HG02642 (cell line): ENCODE results near the gene S1PR3.
"Not testable (repeated sequence)": the region's sequence is repeated elsewhere in the genome, so short reads cannot be mapped to it uniquely, and the experiment has no call there.

Experiments used
- ATAC-seq: cut with Tn5 transposase; IDR thresholded peaks from one replicate; pipeline ENCODE4 v1.9.1; 2021; ENCODE audit warnings: mild to moderate bottlenecking; ENCODE audit not compliant: unreplicated experiment, poor library complexity

Gene S1PR3

DNA sequence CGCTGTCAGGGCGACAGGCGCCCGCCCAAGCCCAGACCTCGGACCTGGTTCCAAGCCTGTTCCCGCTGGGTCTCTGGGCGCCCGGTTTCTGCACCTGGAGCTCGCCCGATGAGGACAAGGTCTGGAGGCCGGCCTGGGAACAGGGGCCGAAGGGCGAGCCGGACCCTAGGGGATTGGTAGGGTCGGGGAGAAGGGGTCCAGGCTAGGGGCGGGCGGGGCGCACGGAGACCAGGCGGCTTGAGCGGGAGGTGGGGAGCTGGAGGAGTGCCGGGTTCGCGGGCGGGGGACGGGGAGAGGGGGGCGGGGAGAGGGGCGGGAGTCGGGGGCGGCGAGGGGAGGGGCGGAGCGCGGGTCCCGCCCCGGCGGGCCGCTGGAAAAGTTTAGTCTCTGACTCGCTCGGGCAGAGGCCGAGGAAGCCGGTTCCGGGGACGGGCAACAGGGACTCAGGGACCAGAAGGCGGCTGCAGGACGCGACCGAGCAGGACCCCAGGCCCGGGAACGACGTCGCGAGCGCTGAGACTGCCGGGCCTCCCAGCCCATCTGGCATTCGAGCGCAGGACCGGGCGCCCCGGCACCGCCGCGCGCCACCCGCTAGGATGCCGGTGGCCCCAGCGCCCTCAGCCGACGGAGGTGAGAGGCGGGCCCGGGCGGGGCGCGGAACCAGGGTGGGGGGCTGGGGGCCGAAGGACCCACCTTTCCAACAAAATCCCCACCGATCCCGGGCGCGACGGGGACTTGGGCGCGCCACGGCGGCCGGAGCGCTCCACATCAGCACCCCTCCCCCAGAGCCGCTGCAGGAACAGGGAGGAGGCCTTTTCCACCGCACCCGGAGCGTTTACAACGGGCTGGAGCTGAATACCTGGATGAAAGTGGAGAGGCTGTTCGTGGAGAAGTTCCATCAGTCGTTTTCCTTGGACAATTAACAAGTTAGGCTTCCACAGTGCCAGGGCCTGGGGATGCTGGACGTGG, at the start of gene S1PR3:
Gene S1PR3 (plus strand): TSS at position 403 of the 969 bp plus-strand sequence. CDS start 9,733 bp downstream, outside the sequence.
- no peak for ATAC-seq

DNA sequence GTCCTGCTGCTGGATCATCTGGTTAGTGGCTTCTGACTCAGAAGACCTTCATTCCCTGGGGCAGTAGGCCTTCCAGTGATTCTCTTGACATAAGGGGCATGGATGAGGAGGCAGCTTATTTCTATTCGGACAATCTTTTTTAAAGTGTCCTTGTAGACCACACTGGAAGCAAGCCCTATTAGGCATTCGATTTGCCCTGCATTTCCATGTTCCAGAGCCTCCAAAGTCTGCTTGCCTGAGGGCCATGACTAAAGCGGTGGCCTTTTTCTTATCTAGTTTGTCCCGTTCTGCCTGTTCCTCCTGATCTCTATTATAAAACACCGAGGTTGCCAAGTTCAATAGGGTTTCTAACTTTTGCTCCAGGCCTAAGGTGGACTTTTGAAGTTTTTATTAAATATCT, 49.7 kb upstream of the S1PR3 start:
- ATAC-seq, result not testable (repeated sequence)

DNA sequence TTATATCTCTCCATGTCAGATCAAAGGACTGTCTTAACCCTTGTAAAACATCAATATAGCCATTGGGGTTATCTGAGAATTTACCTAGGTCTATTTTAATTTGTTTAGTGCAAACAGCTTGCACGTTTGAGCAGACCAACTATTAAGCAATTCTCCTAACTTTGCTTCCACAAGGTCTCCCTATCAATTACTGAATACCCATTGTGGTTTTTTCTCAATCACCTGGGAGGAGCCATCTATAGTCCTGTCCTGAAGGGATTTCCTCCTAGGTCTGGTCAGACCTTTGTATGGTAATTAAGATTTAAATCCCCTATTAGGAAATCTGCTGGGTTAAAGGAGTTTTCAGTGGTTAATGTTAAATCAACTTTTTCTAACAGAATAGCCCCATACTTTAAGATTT, 48.9 kb upstream of the S1PR3 start:
- ATAC-seq, result no peak

DNA sequence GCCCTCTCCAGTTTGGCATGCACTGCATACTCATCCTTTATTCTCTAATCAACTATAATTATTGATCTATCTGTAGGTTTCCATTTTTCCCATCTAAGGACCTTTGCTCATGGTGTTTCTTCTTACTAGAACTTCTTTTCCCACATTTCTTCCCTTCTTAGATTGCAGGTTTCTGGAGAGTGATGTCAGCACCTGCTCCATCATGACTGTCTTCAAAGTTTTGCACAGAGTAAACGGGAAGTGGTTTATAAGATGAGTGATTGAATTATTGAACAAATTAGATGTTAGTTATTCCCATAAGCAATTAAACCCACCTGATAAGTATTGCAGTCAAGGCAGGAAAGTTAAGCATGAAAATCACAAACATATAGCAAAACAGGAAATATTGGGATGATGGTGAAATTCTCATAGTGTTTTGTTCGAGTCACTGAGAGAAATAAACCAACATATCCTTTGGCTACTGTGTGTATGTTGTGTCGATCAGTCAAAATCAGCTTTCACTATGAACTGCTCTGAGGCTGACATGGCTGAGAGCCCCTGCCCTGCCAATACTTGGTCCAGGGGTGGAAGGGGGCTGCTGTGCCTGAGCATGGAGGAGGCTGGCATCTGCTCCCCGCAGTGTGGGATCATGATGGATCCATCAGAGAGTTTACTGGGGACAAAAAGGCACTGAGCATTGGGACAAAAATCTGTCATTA, 45.5 kb upstream of the S1PR3 start:
- ATAC-seq, result no peak

DNA sequence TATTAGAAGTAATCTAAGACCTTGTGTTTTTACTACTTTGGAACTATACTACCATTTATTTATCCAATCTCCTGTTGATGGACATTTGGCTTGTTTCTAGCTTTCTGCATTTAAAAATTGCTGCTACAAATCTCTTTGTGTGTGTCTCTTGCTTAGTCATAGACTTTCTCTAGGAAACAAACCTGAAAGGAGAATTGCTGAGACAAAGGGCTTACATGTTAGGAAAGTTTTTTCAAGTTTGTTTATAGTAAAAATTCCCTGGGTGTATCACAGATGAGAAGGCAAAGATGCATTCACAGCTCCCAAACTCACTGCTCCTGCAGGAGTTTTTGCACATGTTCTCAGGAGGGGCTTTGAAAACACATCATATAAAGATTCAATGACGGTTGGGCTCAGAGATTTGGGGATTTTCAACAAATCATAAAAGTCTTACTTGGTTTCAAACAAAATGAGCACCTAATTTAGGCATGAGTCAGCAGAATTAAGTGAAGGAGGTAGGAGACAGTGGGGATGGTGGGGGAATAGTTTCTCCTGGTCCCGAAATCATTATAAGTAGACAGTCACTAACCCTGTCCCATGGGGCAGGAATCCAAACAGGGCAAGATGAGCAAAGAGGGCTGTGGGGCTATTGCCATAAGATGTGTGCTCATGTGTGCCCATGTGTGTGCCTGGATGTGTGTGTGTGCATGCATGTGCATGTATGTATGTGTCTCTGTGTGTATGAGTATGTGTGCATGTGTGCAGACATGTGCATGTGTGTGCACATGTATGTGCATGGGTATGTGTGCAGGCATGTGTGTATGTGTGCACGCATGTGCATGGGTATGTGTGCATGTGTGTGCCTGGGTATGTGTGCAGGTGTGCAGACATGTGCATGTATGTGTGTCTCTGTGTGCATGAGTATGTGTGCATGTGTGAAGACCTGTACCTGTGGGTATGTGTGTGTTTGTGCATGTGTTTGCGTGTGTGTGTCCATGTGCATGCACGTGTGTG, 43.4 kb upstream of the S1PR3 start:
- no peak for ATAC-seq

DNA sequence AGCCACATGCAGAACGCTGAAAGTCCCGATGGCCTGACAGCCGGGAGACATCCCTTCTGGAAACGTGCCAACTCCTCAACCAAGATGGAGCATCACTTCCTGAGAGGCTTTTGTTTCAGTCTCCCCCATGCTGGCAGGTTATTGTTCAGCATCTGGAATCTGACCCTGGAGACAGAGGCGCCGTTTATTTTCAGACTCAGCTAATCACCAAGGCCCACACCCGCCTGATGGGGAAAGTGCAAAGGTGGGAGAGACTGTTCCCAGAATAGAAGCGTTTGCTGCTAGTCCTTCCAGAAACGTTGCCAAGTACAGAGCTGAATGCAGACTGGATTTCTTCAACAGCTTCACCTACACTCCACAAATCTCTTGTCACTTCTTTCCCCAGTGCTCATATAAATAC, 41.8 kb upstream of the S1PR3 start:
- no peak for ATAC-seq

DNA sequence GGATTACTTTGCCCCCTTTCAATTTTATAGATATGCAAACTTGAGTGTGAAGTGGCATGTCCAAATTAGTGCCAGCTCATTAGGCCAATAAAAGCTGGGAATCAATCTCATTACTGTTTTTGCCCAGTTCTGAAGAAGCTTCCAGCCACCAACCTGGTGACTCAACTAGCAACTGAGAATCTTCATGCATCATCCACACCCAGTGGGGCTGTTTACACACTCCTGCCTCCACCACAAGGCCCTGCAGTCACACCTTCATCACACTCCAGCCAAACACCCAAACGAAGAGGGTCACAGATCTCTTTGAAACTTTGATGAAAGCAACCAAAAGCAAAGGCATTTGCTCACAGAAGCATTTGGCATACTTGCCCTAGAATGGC, 41.3 kb upstream of the S1PR3 start:
- no peak for ATAC-seq

DNA sequence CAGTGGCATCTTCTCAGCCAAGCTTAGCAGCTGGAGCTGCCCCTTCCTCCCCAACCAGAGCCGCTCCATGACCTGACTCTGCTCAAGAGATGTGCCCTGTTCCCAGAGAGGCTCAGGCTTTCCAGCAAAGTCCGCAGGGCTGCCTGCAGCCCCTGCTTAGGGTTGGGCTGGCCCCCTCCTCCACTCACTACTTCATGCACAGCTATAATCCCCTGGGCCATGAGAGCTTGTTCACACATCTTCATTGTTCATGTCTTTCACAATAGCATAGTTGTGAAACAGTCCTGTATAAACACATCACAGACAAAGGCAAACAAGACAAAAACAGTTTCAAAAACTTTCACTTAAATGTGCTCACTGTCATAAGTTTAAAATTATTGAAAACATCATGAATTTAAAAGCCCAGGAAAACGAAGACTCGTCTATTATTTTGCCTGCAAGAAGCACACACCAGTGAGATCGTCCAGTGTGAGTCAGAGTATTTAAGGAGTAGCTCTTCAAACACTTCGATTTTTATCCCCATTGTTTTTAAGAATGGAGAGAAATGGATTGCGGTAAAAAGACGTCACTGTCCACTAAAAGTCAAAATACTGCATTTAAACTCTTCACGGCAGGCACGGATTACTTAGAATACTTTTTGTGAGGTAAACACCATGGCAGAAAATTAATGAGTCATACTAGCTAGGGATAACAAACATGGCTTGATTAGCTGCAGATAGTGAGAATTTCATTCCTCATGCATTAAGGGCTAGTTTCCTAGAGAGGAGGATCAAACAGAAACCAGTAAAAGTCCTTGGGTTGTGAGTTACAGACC, 40.7 kb upstream of the S1PR3 start:
- ATAC-seq, result no peak

DNA sequence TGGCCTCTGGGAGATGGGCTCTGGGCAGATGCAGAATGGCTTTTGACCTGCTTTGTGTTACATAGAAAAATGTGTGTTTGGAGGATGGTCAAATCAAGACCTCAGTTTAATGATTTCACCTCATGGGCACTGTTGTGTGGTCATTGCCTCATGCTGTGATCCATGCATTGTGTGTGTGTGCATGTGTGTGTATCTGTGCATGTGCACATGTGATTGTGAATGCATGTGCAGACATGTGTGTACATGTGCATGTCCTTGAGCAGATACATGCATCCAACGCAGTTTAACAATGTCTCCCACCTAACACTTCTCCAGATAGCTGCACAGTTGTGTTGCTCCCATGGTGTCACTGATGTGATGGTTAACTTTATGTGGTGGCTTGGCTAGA, 40.1 kb upstream of the S1PR3 start:
- no peak for ATAC-seq

DNA sequence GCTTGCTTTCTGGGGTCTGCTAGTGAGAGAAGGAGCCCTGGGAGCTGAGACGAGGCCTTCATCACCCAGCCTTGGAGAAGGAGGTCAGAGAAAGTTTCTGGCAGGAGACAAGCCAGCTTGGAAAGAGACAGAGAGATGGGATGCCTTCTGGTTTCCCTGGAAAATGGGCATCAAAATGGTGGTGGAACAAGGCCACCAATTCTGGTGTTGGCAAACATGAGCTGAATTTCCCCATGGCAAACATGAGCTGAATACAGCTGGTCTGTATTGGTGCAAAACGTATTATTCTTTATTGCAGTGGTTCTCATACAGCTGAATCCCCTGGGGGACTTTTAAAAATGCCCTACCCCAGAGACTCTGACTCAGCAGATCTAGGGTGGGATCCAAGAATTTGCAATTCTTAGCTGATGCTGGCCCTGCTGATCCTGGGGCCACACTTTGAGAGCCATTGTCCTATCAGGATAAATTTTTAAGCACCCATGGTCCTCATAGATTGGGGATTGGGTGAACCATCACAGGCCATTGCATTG, 39.1 kb upstream of the S1PR3 start:
- no peak for ATAC-seq

DNA sequence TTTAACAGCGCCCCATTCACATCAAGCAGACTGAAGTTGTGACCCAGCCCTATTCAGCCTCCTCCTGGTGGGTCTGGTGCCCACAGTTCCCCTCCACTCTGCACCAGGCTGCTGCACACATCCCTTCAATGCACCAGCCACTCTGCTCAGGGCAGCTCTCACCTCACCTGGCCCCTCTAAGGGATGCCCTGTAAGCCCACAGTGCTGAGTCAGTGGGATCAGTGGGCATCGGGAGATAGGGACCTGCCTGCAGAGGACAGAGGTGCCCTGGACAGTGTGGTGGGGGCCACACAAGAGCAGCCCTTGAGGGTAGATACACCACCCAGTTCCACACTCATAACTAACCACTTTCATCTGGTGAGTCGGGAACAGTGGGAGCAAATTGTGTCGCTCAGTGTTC, 38.3 kb upstream of the S1PR3 start:
- ATAC-seq, result no peak

DNA sequence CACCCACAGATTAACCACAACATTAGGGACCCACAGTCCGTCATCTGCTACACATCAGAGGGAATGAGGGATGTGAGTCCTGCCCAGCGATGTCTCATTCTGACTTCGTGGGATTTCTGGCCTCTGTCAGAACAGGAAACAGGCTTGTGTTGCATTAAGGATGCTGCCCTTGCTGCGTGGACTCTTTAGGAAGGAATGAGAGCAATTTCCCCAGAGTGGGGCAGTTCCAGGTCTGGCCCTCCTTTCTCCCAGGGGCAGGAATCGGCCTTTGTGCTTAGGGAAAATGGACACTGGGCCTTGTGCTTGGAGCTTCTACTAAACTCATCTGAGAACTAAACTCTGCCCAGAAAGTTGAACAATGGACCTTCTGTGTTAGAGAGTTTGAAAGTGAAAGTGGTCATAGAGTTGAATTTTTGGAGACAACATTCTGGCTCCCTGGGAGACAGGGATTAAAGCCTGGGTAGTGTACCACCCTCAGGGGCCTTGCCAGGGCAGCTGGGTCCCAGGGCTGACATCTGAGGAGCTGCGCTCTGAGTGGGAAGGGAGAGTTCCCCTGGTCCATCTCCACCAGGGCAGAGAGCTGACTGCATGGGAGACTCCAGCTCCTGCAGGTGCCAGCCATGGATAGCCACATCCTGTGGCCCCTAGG, 37.8 kb upstream of the S1PR3 start:
- ATAC-seq, result no peak

DNA sequence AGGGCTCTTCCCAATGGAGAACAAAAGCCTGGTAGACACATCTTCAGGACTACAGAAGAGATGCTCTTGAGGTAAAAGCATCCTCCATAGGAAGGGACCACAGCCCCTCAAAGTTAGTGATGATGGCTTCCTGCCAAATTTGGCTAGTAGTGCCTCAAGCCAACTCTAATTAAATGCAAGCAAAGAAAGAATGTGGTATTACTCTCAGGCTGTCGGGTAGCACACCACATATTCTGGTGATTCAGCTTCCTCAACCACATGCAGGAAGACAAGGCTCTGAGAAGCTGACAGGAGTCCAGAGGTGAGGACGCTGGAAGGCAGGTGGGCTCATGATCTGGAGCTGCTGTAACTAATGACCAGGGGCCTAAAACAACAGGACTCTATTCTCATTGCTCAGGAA, 37.2 kb upstream of the S1PR3 start:
- ATAC-seq, result no peak

DNA sequence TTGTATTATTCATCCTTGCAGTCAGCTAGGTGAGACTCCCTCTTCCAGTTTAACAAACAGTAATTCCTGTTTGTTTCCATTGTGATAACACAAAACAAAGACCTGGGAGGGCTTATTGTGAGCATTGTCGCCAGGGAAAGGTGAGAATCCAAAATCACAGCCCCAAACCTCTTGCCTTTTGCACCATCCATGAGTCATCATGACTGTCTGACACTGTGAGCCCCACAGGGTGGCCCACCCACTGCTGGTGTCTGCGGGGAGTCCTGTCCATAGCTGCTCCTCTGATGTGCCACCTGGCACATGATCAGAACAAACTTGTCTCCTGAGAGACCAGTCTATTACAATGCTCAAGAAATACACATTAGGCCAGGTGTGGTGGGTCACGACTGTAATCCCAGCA, 33.7 kb upstream of the S1PR3 start:
- ATAC-seq, result no peak

DNA sequence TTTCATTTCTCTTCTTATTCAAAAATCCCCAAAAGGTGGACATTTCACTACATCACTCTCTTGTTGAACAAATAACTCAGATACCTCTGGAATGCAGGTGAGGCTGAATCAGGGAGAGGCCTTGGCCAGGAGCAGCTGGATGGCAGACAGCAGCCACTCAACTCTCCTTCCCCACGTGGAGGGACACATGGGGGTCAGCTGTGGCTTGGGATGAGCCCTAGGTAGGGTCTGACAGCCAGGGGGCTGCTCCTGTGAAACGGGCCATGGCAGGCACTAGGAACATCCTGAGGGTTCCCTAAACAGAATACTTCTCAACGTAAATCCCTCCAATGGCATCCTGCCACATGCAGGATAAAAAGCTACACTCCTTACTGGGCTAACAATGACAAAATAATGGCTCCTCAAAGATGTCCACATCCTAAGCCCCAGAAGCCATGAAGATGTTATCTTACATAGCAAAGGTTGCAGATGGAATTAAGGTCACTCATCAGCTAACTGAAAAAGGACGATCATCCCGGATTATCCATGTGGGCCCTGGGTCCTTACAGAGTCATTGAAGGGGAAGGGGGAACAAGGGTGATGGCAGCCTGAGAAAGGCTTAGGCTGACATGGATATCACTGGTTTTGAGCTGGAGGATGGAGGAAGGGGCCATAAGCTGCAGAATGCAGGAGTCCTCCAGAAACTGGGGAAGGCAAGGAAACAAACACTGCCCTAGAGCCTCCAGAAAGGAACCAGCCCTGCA, 31.4 kb upstream of the S1PR3 start:
- ATAC-seq, result no peak

DNA sequence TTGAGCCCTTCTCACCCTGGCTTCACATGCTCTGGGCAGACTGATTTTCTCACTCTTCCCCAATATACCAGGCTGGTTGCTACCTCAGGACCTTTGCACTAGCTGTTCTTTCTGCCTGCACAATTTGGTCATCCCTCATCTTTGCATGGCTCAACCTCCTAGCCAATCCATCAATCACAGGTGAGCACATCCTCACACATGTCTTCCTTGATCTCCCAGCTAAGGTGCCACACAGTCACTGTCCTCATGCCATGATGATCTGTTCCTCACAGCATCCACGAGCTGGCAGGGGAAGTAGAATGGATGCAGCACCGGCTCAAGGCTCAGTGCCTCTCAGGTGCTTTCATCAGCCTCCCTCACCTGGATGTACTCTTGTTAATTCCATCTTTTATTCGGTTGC, 30.6 kb upstream of the S1PR3 start:
- ATAC-seq, result no peak

DNA sequence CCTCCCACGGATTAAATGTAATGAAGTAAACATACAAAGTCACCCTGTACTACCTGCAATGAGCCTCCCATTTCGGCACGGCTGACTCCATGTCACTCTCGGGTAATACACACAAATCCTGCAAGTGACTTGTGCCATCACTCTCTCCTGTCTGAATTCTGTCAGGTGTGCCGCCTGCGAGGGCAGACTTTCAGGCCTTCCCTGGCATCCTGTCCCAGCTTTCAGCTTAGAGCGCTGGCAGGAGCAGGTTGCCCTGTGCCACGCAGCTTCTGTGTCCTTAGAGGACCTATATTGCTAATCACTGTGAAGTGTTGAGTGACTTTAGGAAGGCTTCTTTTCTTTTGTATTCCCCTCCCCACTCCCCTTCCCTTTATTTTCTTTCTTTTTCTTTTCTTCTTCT, 25.8 kb upstream of the S1PR3 start:
- no peak for ATAC-seq
